Posterior cingulate gyrus (tissue), 11 donors: ENCODE results near the gene ECHDC1.

Experiments
- DNase-seq, 10 donors: peaks; one replicate each; pipeline versions ENCODE4 v3.0.0 to v3.0.0-alpha.2; 2020 to 2021; ENCODE audit warnings: mixed read lengths in 3 of 10
- intact Hi-C: fragments of 100-400 bp; cut with DNase I; formaldehyde crosslinking; loops from one replicate; pipeline ENCODE4 v1.15.1; 2023

ECHDC1 gene

GRCh38 chr6:127297502-127298070 lies 45.8 kb downstream of the ECHDC1 start:
- intact Hi-C loops: no loop called here
- no peak for DNase-seq

- intact Hi-C loops: no loop called here
- DNase-seq: no peak
These were observed 51.9 kb downstream of the ECHDC1 start for GRCh38 chr6:127291495-127291894.

DNA sequence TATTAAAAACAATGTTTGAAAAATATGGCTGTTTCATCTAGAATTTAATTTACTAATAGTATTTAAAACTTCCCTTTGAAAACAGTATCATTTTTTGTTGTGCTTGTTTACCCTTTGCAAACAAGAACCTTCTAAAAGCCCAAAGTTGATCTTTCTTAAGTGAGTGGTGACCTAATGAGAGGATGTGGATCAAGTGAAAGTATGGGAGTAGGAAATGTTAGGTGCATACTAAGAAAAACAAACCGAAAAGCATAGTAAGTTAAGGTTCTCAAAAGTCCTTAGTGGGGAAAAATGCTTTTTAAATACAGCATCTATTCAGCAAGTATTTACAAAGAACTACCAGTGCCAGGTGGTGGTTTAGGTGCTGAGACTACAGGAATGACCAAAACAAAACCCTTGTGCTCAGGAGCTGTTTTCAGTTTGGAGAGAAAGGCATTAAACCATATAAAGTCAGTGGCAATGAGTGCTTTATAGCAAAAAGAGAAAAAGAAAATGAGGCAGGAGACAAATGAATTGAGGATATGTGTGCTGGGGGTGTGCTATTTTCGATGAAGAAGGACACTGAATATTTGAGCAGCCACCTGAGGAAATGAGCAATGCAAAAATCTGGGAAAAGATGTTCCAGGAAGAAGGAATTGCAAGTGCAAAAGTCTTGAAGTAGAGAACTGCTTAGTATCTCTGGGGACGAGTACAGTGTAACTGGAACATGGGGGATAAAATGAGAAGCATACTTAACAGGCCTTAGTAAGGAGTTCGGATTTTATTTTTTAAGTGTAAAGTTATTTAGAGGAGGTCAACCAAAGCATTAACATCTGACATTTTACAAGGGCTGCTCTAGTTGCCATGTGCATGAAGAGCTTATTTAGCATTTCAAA lies 52.8 kb downstream of the ECHDC1 start:
- DNase-seq: no peak
- intact Hi-C loops: no loop called here

- no peak for DNase-seq
- intact Hi-C loops: no loop called here
These were observed 53.5 kb downstream of the ECHDC1 start for GRCh38 chr6:127289934-127290333.

DNA sequence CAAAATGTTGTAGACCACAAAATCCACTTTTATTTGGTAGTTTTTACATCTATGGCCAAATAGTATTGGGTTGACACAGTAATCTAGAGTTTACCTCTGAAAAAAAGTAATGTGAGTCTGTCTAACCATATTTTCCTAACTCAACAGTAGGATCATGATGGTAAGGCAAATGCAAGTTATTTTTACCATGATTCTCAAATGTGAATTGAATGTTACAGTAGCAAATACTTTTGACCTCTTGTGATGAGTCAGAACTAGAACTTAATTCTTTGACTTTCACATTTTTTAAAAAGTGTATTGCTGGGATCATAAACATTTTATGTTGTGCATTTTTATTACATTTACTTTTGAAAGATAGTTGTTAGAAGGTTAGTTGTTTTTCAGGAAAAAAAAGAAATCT lies 54.7 kb downstream of the ECHDC1 start:
- no peak for DNase-seq
- intact Hi-C loops: no loop called here

GRCh38 chr6:127282184-127282583 lies 61.2 kb downstream of the ECHDC1 start:
- intact Hi-C loops: no loop called here
- DNase-seq: no peak

GRCh38 chr6:127279815-127280214 lies 63.6 kb downstream of the ECHDC1 start:
- intact Hi-C loops: no loop called here
- no peak for DNase-seq

DNA sequence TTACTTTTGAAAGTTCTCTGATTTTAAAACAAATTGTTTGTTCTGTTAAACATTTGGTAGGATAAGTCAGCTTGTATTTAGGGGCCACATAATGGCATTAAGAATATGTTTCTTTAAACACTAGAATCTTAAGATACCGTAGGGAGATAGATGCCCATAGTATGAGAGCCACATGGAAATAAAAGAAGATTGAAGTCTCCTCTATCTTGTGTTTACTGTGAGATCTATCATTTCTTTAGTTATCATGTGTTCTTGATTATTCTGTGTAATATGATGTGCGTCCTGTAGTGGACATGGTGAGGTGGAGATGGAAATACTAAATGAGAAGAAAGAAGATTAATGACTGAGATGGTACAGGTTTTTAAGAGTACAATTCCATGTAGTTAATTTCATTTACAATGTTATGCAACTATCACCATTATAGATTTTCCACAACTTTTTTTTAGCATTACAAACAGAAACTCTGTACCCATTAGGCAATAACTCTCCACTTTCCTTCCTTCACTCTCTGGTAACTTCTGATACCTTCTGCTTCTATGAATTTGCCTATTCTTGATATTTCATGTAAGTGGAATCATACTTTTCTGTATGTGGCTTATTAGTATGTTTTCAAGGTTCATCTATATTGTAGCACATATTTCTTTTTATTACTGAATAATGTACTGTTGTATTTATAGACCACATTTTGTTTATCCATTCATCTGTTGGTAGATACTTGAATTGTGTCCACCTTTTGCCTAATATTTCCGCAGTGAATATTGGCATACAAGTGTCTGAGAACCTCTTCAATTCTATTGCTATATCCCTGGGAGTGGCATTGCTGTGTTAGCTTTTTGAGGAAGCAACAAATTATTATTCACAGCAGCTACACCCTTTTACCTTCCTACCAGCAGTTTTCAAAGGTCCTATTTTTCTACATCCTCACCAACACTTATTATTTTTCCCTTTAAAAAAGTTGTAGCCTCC lies 65.2 kb downstream of the ECHDC1 start:
- DNase-seq: no peak
- intact Hi-C loops: no loop called here

- intact Hi-C loops: no loop called here
These were observed 67.1 kb downstream of the ECHDC1 start for GRCh38 chr6:127276331-127276730.

DNA sequence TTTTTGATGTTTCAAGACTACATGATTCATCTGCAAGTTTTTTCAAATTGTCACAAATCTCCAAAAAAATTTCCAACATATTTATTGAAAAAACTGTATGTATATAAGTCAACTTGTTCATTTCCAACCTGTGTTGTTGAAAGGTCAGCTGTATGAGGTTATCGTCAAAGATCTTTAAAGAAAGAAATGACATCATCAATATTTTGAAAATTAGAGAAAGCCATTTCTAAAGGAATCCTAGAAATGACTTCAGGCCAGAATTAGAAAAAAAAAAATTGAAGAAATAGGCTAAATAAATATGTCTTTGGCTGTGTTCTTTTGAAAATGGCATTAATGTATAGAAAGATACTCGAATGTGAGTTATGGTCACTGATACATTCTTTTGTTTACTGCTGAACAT lies 69.9 kb downstream of the ECHDC1 start:
- intact Hi-C loops: no loop called here

More at GRCh38 chr6:127276331-127276730, 67.1 kb downstream of the ECHDC1 start:
- no peak for DNase-seq

DNA sequence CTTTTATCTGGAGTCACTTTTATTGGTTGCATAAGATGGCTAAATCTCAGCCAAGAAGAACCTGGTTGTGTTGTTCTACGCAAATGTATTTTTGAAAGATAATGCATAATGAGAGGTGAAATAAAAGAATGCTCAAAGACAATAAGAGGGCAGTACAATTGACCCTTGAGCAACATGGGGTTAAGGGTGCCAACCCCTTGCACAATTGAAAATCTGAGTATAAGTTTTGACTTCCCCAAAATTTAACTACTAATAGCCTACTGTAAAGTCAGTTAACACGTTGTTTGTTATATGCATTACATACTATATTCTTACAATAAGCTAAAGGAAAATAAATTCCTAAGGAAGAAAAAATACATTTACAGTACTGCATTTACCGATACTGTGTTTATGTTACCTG lies 70.8 kb downstream of the ECHDC1 start:
- DNase-seq: no peak
- intact Hi-C loops: no loop called here

More for the DNA sequence above, 69.9 kb downstream of the ECHDC1 start:
- DNase-seq: no peak

DNA sequence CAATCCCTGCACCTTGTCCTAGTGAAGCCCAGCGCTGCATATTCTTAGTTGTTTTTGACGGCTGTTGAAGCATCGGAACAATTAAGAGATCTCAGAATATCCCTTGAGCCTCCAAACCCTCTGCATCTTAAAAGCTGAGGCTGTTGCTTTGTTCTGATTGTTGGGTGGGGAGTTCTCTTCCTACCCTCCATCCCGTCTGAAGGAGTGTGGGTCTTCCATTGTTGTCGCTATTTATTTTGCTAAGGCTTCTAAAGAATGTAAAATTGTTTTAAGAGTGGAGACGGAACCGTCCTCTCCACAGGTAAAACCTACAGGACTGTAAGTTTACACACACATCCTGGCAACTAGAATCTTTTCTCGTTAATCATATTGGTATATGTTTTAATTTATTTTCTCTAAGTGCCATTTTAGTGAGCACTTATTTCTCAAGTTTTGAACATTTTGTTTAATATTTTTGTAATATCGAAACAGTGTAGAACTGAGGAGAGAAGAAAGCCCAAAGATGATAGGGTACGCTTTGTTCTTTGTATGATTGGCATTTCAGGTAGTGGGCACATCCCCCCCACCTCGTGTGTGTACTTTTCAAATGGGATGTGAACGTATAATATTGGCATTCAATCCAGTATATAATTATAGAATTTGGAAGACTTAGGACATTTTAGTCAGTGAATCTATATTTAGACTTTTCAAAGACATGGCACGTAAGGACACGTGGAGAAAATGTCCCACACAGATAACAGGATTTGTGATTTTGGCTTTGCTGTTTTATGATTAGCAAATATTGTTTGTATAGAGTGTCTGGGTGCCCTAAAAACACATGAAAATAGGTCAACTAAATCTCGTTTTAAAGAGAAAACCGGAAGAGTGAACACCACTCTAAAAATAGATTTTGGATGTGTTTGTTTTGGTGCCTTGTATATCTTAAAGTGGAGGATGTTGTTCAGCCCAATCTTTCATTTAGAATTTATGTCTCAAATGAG lies 75.5 kb downstream of the ECHDC1 start:
- intact Hi-C loops: loop anchor here (5.0 kb wide), 1 partner anchor 249 kb away; the partner anchor contains the start of gene MTCL3
- DNase-seq: no peak

GRCh38 chr6:127266892-127267645 lies 76.3 kb downstream of the ECHDC1 start:
- intact Hi-C loops: loop anchor here (5.0 kb wide), 1 partner anchor 250 kb away; the partner anchor contains the start of gene MTCL3
- peak in 8 of 10 donors; percentile 32 to 91 (median 53) for DNase-seq

GRCh38 chr6:127266178-127266891 lies 77.1 kb downstream of the ECHDC1 start, which contains the start of gene RNF146:
RNF146 (plus strand) TSS chr6:127266864; CDS start chr6:127280339, 13,475 bp downstream.
- intact Hi-C loops: loop anchor here (5.0 kb wide), 1 partner anchor 251 kb away; the partner anchor contains the start of gene MTCL3
- peak; percentile 74 to 96 (median 76) for DNase-seq

- intact Hi-C loops: no loop called here
- no peak for DNase-seq
These were observed 79.9 kb downstream of the ECHDC1 start for GRCh38 chr6:127263481-127263880.

DNA sequence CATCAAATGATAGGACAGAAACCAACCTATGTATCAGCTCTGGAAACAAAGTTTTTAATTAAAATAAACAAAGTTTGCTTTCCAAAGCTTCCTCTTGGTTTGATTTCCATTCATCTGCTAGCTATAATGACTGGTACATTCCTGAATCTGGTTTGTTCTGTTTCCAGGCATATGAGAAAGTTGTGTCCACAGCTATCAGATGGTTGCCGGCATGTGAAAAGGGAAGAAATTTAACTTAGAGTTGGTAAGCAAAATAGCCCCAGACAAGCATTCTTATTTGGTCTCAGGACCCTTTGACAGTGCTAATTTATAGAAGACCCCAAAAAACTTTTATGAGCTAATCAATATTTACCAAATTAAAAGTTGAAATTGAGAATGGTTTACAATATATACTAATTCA lies 80.5 kb downstream of the ECHDC1 start:
- no peak for DNase-seq
- intact Hi-C loops: no loop called here

DNA sequence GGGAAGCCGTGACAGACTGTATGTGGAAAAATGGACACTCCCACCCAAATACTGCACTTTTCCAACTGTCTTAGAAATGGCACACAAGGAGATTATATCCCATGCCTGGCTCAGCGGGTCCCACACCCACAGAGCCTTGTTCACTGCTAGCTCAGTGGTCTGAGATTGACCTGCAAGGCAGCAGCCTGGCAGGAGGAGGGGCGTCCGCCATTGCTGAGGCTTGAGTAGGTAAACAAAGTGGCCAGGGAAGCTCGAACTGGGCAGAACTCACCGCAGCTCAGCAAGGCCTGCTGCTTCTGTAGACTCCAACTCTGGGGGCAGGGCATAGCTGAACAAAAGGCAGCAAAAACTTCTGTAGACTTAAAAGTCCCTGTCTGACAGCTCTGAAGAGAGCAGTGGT lies 88.1 kb downstream of the ECHDC1 start:
- DNase-seq: peak in 1 of 10 donors; percentile 39
- intact Hi-C loops: no loop called here

- intact Hi-C loops: no loop called here
These were observed 93.8 kb downstream of the ECHDC1 start for GRCh38 chr6:127249621-127250020.

More at GRCh38 chr6:127249621-127250020, 93.8 kb downstream of the ECHDC1 start:
- peak in 2 of 10 donors; percentile 63 to 77 for DNase-seq
